GM23338 (cell line): Measurements from ENCODE around the gene ABCC9.

Experiments used
- CREB1 ChIP-seq: fragments of 250-450 bp; sonication (Bioruptor Pico); IDR thresholded peaks from 2 replicates; pipeline ENCODE4 v1.5.0; 2020; ENCODE audit warnings: low read depth, mild to moderate bottlenecking, moderate library complexity
- CTCF ChIP-seq, 2 experiments: fragments of 200-600 bp in 1 of 2; sonication (generic) in 1 of 2; conservative IDR thresholded peaks; 2 replicates each; pipeline versions ENCODE4 v1.5.1 to v1.6.1; 2016 to 2017; ENCODE audit warnings: antibody characterized with exemption in 2 of 2, low read depth in 2 of 2, mild to moderate bottlenecking in 2 of 2, moderate library complexity in 1 of 2
- ETS1 ChIP-seq: IDR thresholded peaks from 2 replicates; pipeline ENCODE4 v1.6.1; 2016; ENCODE audit warnings: antibody characterized with exemption
- EZH2 ChIP-seq: fragments of 200-600 bp; sonication (generic); IDR thresholded peaks from one replicate; pipeline ENCODE4 v1.8.0; 2017; ENCODE audit warnings: antibody characterized with exemption, mild to moderate bottlenecking, low read depth; ENCODE audit not compliant: unreplicated experiment
- EZH2phosphoT487 ChIP-seq: fragments of 200-600 bp; sonication (generic); IDR thresholded peaks from one replicate; pipeline ENCODE4 v1.8.1; 2018; ENCODE audit warnings: antibody characterized with exemption; ENCODE audit not compliant: unreplicated experiment
- JUNB ChIP-seq: IDR thresholded peaks from one replicate; pipeline ENCODE4 v1.6.1; 2016; ENCODE audit warnings: antibody characterized with exemption; ENCODE audit not compliant: unreplicated experiment
- POLR2AphosphoS5 ChIP-seq: IDR thresholded peaks from 2 replicates; pipeline ENCODE4 v1.6.1; 2016; ENCODE audit warnings: antibody characterized with exemption, low read depth
- REST ChIP-seq: IDR thresholded peaks from one replicate; pipeline ENCODE4 v1.6.1; 2018; ENCODE audit warnings: antibody characterized with exemption; ENCODE audit not compliant: unreplicated experiment
- ZNF114 ChIP-seq: fragments of 250-450 bp; sonication (Bioruptor Pico); IDR thresholded peaks from 2 replicates; pipeline ENCODE4 v1.5.0; 2020; ENCODE audit warnings: mild to moderate bottlenecking, moderate library complexity
- ZNF331 ChIP-seq: fragments of 250-450 bp; sonication (Bioruptor Pico); IDR thresholded peaks from 2 replicates; pipeline ENCODE4 v1.5.0; 2020; ENCODE audit warnings: low read depth, mild to moderate bottlenecking, moderate library complexity

- no peak for TF ChIP-seq CTCF (conservative IDR thresholded peaks at IDR 0.05; ENCODE audit: low read depth in 2 of 2)
- TF ChIP-seq EZH2, result no peak
- no peak for TF ChIP-seq POLR2AphosphoS5
- TF ChIP-seq CREB1 (CRISPR knock-in tag), result no peak
- no peak for TF ChIP-seq ZNF114 (CRISPR knock-in tag)
- no peak for TF ChIP-seq REST
- no peak for TF ChIP-seq ETS1
- no peak for TF ChIP-seq EZH2phosphoT487
- TF ChIP-seq ZNF331 (CRISPR knock-in tag), result no peak
- TF ChIP-seq JUNB, result no peak
Observed at GRCh38 chr12:21814814-21815213, 126.4 kb downstream of the ABCC9 start.
